ENCODE data around the gene LTBP2.

Gene LTBP2

DNA sequence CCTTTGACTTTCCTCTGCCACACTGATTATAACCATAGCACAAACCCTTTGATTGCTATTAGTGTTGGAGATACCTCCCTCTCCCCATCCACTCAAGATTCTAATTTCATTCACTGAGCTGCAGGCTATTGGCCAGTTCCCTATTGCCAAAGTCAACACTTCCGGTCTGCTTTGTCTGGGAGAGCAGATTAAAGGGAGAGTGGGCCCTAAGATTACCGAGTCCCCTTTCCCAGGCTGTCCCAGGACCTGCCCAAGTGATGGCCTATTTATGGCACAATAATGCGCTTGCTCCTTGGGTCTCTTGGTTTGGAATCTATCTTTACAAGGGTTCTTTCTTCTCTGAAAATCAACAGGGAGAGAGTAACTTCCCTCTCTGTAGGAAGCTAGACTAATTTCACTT is 42.9 kb upstream of the LTBP2 start:
- TF ChIP-seq, protein P1, sequence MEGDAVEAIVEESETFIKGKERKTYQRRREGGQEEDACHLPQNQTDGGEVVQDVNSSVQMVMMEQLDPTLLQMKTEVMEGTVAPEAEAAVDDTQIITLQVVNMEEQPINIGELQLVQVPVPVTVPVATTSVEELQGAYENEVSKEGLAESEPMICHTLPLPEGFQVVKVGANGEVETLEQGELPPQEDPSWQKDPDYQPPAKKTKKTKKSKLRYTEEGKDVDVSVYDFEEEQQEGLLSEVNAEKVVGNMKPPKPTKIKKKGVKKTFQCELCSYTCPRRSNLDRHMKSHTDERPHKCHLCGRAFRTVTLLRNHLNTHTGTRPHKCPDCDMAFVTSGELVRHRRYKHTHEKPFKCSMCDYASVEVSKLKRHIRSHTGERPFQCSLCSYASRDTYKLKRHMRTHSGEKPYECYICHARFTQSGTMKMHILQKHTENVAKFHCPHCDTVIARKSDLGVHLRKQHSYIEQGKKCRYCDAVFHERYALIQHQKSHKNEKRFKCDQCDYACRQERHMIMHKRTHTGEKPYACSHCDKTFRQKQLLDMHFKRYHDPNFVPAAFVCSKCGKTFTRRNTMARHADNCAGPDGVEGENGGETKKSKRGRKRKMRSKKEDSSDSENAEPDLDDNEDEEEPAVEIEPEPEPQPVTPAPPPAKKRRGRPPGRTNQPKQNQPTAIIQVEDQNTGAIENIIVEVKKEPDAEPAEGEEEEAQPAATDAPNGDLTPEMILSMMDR (IDR thresholded peaks at IDR 0.05; ENCODE audit: low read length): no peak
- no peak for TF ChIP-seq EZH2phosphoT487 (IDR thresholded peaks at IDR 0.05; ENCODE audit: low read length)
- no peak for TF ChIP-seq EZH2 (optimal IDR thresholded peaks at IDR 0.05; ENCODE audit: low read depth, low read length)
- H3K4me1 ChIP-seq (ENCODE audit: low read length): no peaks in the 10 kb centered on the region
- H3K4me3 ChIP-seq (ENCODE audit: low read length): no peak overlapping the region
- H3K9ac ChIP-seq (ENCODE audit: low read length): no peak overlapping the region
- DNase-seq: no peak
- H3K9me3 ChIP-seq (replicated peaks; ENCODE audit: insufficient read depth, low read length): no peaks in the 10 kb centered on the region
- H3K27me3 ChIP-seq (replicated peaks; ENCODE audit: insufficient read depth, low read length): no peaks in the 10 kb centered on the region
- H2AFZ ChIP-seq (ENCODE audit: low read length): no peak overlapping the region
- no peak overlapping the region for H3K4me2 ChIP-seq (ENCODE audit: low read depth, low read length)
- H3K79me2 ChIP-seq (ENCODE audit: low read length): no peaks in the 10 kb centered on the region
- H3K27ac ChIP-seq (ENCODE audit: low read length): no peak overlapping the region
- H3K36me3 ChIP-seq (replicated peaks; ENCODE audit: insufficient read depth, low read length): no peaks in the 10 kb centered on the region
- H3F3A ChIP-seq (ENCODE audit: insufficient read depth, low read length): no peaks in the 10 kb centered on the region
- no peaks in the 10 kb centered on the region for H4K20me1 ChIP-seq (ENCODE audit: insufficient read depth, low read length)
- no peaks in the 10 kb centered on the region for H3K9me2 ChIP-seq (replicated peaks; ENCODE audit: insufficient read depth, low read length)

DNA sequence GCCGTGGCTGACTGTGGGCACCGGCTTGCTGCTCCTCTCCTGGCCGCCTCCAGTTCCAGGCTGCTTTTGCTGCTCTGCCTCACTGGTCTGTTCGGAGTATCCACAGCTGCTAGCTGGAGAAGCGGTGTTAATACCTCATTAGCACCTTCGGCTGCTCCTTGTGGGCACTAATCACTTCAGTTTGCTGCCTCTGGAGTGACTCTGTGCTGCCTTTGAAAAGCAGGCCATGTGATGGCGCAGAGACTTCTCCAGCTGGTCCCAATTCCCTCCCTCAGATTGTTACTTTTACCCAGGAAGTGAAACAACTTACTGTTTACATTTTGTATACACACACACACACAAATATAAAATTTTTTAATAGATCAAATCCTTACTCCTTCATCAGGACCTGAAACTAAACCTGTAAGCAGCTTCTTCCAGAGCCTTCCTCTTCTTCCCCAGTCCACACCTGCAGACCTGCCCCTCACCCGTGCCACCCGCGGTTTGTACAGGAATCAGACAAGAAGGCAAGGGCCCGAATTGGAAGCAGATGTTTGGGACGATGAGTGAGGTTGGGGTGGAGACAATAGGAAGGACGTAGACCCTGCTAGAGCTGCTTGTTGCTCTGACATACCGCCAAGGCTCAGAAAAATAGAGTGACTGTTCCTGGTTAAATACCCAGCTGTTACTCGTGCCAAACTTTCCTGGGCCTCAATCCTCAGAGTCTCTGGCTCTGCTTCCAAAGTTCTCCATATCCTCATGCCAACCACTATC is 41.5 kb upstream of the LTBP2 start:
- Histone ChIP-seq H3K36me3 (replicated peaks; ENCODE audit: insufficient read depth, low read length) (no peaks in the 10 kb centered on the region), H3K27me3 (replicated peaks; ENCODE audit: insufficient read depth, low read length) (no peaks in the 10 kb centered on the region), H3K9me2 (replicated peaks; ENCODE audit: insufficient read depth, low read length) (no peaks in the 10 kb centered on the region), H3K27ac (ENCODE audit: low read length) (no peak overlapping the region), H3K4me2 (ENCODE audit: low read depth, low read length) (no peak overlapping the region), H3F3A (ENCODE audit: insufficient read depth, low read length) (no peaks in the 10 kb centered on the region), H3K9me3 (replicated peaks; ENCODE audit: insufficient read depth, low read length) (no peaks in the 10 kb centered on the region), H4K20me1 (ENCODE audit: insufficient read depth, low read length) (no peaks in the 10 kb centered on the region), H3K9ac (ENCODE audit: low read length) (no peak overlapping the region), H2AFZ (ENCODE audit: low read length) (no peak overlapping the region), H3K79me2 (ENCODE audit: low read length) (no peaks in the 10 kb centered on the region), H3K4me1 (ENCODE audit: low read length) (no peaks in the 10 kb centered on the region), H3K4me3 (ENCODE audit: low read length) (no peak overlapping the region)
- TF ChIP-seq EZH2 (optimal IDR thresholded peaks at IDR 0.05; ENCODE audit: low read depth, low read length) (no peak), EZH2phosphoT487 (IDR thresholded peaks at IDR 0.05; ENCODE audit: low read length) (no peak)
- TF ChIP-seq, protein P1 (IDR thresholded peaks at IDR 0.05; ENCODE audit: low read length): no peak
- no peak for DNase-seq

DNA sequence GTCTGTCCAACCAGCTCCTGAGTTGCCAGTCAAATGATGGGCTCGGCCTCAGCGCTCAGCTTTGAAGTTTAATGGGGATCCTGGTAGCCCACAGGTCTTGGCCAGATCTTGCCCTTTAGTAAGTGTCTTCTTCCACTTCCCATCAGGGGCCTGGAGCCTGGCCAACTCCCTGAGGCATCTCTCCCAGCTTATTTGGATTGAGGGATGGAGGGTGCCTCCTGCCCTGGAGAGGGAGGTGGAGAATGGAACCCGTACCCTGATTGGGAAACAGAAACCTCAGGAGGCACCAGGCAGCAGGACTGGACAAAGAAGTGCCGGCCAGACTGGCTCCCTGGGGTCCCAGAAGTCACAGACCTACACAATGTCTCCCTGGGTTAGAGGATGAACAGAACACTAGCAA is 40.5 kb upstream of the LTBP2 start:
- TF ChIP-seq EZH2 (optimal IDR thresholded peaks at IDR 0.05; ENCODE audit: low read depth, low read length): no peak
- TF ChIP-seq EZH2phosphoT487 (IDR thresholded peaks at IDR 0.05; ENCODE audit: low read length): no peak
- TF ChIP-seq, protein P1 (IDR thresholded peaks at IDR 0.05; ENCODE audit: low read length): no peak
- Histone ChIP-seq H3K9me2 (replicated peaks; ENCODE audit: insufficient read depth, low read length) (no peaks in the 10 kb centered on the region), H3F3A (ENCODE audit: insufficient read depth, low read length) (no peaks in the 10 kb centered on the region), H3K27me3 (replicated peaks; ENCODE audit: insufficient read depth, low read length) (no peaks in the 10 kb centered on the region), H3K9me3 (replicated peaks; ENCODE audit: insufficient read depth, low read length) (no peaks in the 10 kb centered on the region), H3K4me2 (ENCODE audit: low read depth, low read length) (no peak overlapping the region), H3K4me1 (ENCODE audit: low read length) (no peaks in the 10 kb centered on the region), H2AFZ (ENCODE audit: low read length) (no peak overlapping the region), H3K4me3 (ENCODE audit: low read length) (no peak overlapping the region), H3K79me2 (ENCODE audit: low read length) (no peaks in the 10 kb centered on the region), H3K36me3 (replicated peaks; ENCODE audit: insufficient read depth, low read length) (no peaks in the 10 kb centered on the region), H3K9ac (ENCODE audit: low read length) (no peak overlapping the region), H4K20me1 (ENCODE audit: insufficient read depth, low read length) (no peaks in the 10 kb centered on the region), H3K27ac (ENCODE audit: low read length) (no peak overlapping the region)
- no peak for DNase-seq

Data from MM.1S (cell line).